HEK293 (cell line): Measurements from ENCODE around the gene FRMD4A.

Experiments
- CTCF ChIA-PET: fragments of 350-600 bp; formaldehyde crosslinking; extraction: SDS; loops from one replicate; lab custom pipeline; 2021; ENCODE audit warnings: antibody characterized with exemption; lab: Yijun Ruan, JAX
- POLR2A ChIA-PET: fragments of 300-600 bp; formaldehyde crosslinking; extraction: SDS; loops from one replicate; lab custom pipeline; 2020; ENCODE audit warnings: antibody characterized with exemption, inconsistent platforms; lab: Yijun Ruan, JAX
- H3K27ac ChIP-seq: fragments of 200-500 bp; sonication (Bioruptor generic); 2 replicates; pipeline ENCODE4 v1.5.1; 2014; ENCODE audit warnings: low read depth, low read length, control low read depth, inconsistent platforms; ENCODE audit errors: extremely low read depth
- H3K36me3 ChIP-seq, 2 experiments: fragments of 200-500 bp in 1 of 2; sonication (Bioruptor generic) in 1 of 2; 1 replicate in 1 of 2; 2 replicates in 1 of 2; pipeline ENCODE4 v1.5.1; 2014 to 2017; ENCODE audit warnings: inconsistent platforms in 2 of 2, low read length in 2 of 2; ENCODE audit not compliant: control insufficient read depth in 2 of 2, insufficient read depth in 1 of 2
- H3K4me1 ChIP-seq: fragments of 200-500 bp; sonication (Bioruptor generic); 2 replicates; pipeline ENCODE4 v1.5.1; 2014; ENCODE audit warnings: mild to moderate bottlenecking, low read length, inconsistent platforms; ENCODE audit not compliant: control insufficient read depth, insufficient read depth
- H3K4me3 ChIP-seq: 2 replicates; pipeline ENCODE4 v1.5.1; 2011; ENCODE audit warnings: low read depth, mild to moderate bottlenecking, control low read depth, low read length, moderate library complexity
- H3K9me3 ChIP-seq: fragments of 200-500 bp; sonication (Bioruptor generic); 2 replicates; pipeline ENCODE4 v1.5.1; 2014; ENCODE audit warnings: low read depth, low read length, inconsistent platforms; ENCODE audit not compliant: control insufficient read depth, insufficient read depth
- ELK4 ChIP-seq: IDR thresholded peaks from 2 replicates; pipeline ENCODE4 v1.6.1; 2011; ENCODE audit warnings: mild to moderate bottlenecking, low read depth, low read length, borderline replicate concordance
- GLIS2 ChIP-seq: fragments of 450-650 bp; formaldehyde crosslinking; IDR thresholded peaks from 2 replicates; pipeline ENCODE4 v1.5.1; 2016; ENCODE audit warnings: missing biosample characterization, missing genetic modification characterization
- PRDM10 ChIP-seq: fragments of 450-650 bp; formaldehyde crosslinking; IDR thresholded peaks from 2 replicates; pipeline ENCODE4 v1.5.1; 2016; ENCODE audit warnings: missing biosample characterization, missing genetic modification characterization
- REPIN1 ChIP-seq: fragments of 450-650 bp; formaldehyde crosslinking; IDR thresholded peaks from 2 replicates; pipeline ENCODE4 v1.5.1; 2017; ENCODE audit warnings: missing biosample characterization, missing genetic modification characterization, low read depth
- SCRT1 ChIP-seq: fragments of 450-650 bp; formaldehyde crosslinking; IDR thresholded peaks from 2 replicates; pipeline ENCODE4 v1.5.1; 2016; ENCODE audit warnings: missing biosample characterization, missing genetic modification characterization, borderline replicate concordance
- SP3 ChIP-seq: fragments of 450-650 bp; formaldehyde crosslinking; IDR thresholded peaks from 2 replicates; pipeline ENCODE4 v1.5.1; 2016; ENCODE audit warnings: missing biosample characterization, missing genetic modification characterization
- ZEB2 ChIP-seq: fragments of 450-650 bp; formaldehyde crosslinking; IDR thresholded peaks from 2 replicates; pipeline ENCODE4 v1.5.1; 2016; ENCODE audit warnings: missing biosample characterization, missing genetic modification characterization
- ZFHX2 ChIP-seq: fragments of 450-650 bp; formaldehyde crosslinking; conservative IDR thresholded peaks from 2 replicates; pipeline ENCODE4 v1.5.1; 2016; ENCODE audit warnings: missing biosample characterization, missing genetic modification characterization
- ZFP41 ChIP-seq: fragments of 450-650 bp; formaldehyde crosslinking; IDR thresholded peaks from 2 replicates; pipeline ENCODE4 v1.5.1; 2016; ENCODE audit warnings: missing biosample characterization, missing genetic modification characterization, borderline replicate concordance
- ZNF16 ChIP-seq: fragments of 450-650 bp; formaldehyde crosslinking; IDR thresholded peaks from 2 replicates; pipeline ENCODE4 v1.5.1; 2016; ENCODE audit warnings: low read depth, missing biosample characterization, missing genetic modification characterization
- ZNF362 ChIP-seq: fragments of 450-650 bp; formaldehyde crosslinking; IDR thresholded peaks from 2 replicates; pipeline ENCODE4 v1.5.1; 2016; ENCODE audit warnings: missing biosample characterization, missing genetic modification characterization
- ZNF394 ChIP-seq: fragments of 450-650 bp; formaldehyde crosslinking; IDR thresholded peaks from 2 replicates; pipeline ENCODE4 v1.5.1; 2016; ENCODE audit warnings: missing biosample characterization, missing genetic modification characterization, mild to moderate bottlenecking, moderate library complexity, borderline replicate concordance
- ZNF488 ChIP-seq: fragments of 450-650 bp; formaldehyde crosslinking; IDR thresholded peaks from 2 replicates; pipeline ENCODE4 v1.5.1; 2016; ENCODE audit warnings: missing biosample characterization, missing genetic modification characterization
- ZNF510 ChIP-seq: fragments of 450-650 bp; formaldehyde crosslinking; IDR thresholded peaks from 2 replicates; pipeline ENCODE4 v1.5.1; 2018; ENCODE audit warnings: mild to moderate bottlenecking, missing genetic modification characterization, missing biosample characterization; ENCODE audit not compliant: insufficient replicate concordance
- ZNF514 ChIP-seq: fragments of 450-650 bp; formaldehyde crosslinking; IDR thresholded peaks from 2 replicates; pipeline ENCODE4 v1.5.1; 2016; ENCODE audit warnings: missing biosample characterization, missing genetic modification characterization
- ZNF548 ChIP-seq: fragments of 450-650 bp; formaldehyde crosslinking; IDR thresholded peaks from 2 replicates; pipeline ENCODE4 v1.5.1; 2016; ENCODE audit warnings: missing biosample characterization, missing genetic modification characterization
- ZNF571 ChIP-seq: fragments of 450-650 bp; formaldehyde crosslinking; IDR thresholded peaks from 2 replicates; pipeline ENCODE4 v1.5.0; 2017; ENCODE audit warnings: missing biosample characterization, missing genetic modification characterization
- ZNF610 ChIP-seq: fragments of 450-650 bp; formaldehyde crosslinking; IDR thresholded peaks from 2 replicates; pipeline ENCODE4 v1.5.1; 2016; ENCODE audit warnings: missing biosample characterization, missing genetic modification characterization, borderline replicate concordance
- ZNF677 ChIP-seq: fragments of 450-650 bp; IDR thresholded peaks from 2 replicates; pipeline ENCODE4 v1.5.0; 2018; ENCODE audit warnings: missing biosample characterization, mild to moderate bottlenecking, missing genetic modification characterization, moderate library complexity
- ZNF791 ChIP-seq: fragments of 450-650 bp; formaldehyde crosslinking; IDR thresholded peaks from 2 replicates; pipeline ENCODE4 v1.5.1; 2016; ENCODE audit warnings: missing biosample characterization, missing genetic modification characterization
- ZSCAN30 ChIP-seq: fragments of 450-650 bp; IDR thresholded peaks from 2 replicates; pipeline ENCODE4 v1.5.1; 2018; ENCODE audit warnings: missing biosample characterization, mild to moderate bottlenecking, missing genetic modification characterization, moderate library complexity
- TF ChIP-seq, protein P1 (sequence below): fragments of 450-650 bp; formaldehyde crosslinking; IDR thresholded peaks from 2 replicates; pipeline ENCODE4 v1.5.1; 2016; ENCODE audit warnings: missing biosample characterization, missing genetic modification characterization, low read depth

The FRMD4A gene

GRCh38 chr10:14356921-14357320 is 26.2 kb upstream of the FRMD4A start (continued):
- TF ChIP-seq ZNF510 (tag by site-specific recombination) (no peak), ZNF791 (tag by site-specific recombination) (no peak), ZFP41 (tag by site-specific recombination) (no peak)

GRCh38 chr10:14355750-14356149 is 25.0 kb upstream of the FRMD4A start:
- H3K9me3 ChIP-seq: no peaks in the 10 kb centered on the region
- POLR2A ChIA-PET: no interaction called here
- no peak overlapping the region for H3K27ac ChIP-seq
- CTCF ChIA-PET: no interaction called here
- H3K4me3 ChIP-seq: no peak overlapping the region
- no peaks in the 10 kb centered on the region for H3K36me3 ChIP-seq
- H3K4me1 ChIP-seq: no peaks in the 10 kb centered on the region
- TF ChIP-seq, protein P1, sequence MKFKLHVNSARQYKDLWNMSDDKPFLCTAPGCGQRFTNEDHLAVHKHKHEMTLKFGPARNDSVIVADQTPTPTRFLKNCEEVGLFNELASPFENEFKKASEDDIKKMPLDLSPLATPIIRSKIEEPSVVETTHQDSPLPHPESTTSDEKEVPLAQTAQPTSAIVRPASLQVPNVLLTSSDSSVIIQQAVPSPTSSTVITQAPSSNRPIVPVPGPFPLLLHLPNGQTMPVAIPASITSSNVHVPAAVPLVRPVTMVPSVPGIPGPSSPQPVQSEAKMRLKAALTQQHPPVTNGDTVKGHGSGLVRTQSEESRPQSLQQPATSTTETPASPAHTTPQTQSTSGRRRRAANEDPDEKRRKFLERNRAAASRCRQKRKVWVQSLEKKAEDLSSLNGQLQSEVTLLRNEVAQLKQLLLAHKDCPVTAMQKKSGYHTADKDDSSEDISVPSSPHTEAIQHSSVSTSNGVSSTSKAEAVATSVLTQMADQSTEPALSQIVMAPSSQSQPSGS (tag by site-specific recombination): no peak
- TF ChIP-seq ZNF571: no peak
- TF ChIP-seq GLIS2 (tag by site-specific recombination): no peak
- TF ChIP-seq ZNF548 (tag by site-specific recombination): no peak
- no peak for TF ChIP-seq ZNF362 (tag by site-specific recombination)
- no peak for TF ChIP-seq ZSCAN30
- no peak for TF ChIP-seq ZNF677 (tag by site-specific recombination)
- TF ChIP-seq SP3 (tag by site-specific recombination): no peak
- no peak for TF ChIP-seq ZNF394 (tag by site-specific recombination)
- no peak for TF ChIP-seq SCRT1

GRCh38 chr10:14353291-14353913 is 22.7 kb upstream of the FRMD4A start:
- Histone ChIP-seq H3K9me3 (no peaks in the 10 kb centered on the region), H3K36me3 (no peaks in the 10 kb centered on the region), H3K4me1 (no peaks in the 10 kb centered on the region), H3K27ac (no peak overlapping the region), H3K4me3 (no peak overlapping the region)
- CTCF ChIA-PET: interaction anchor here (1.3 kb wide), 1 partner anchor 43 kb away, joined by 5 read pairs; no protein-coding TSS in a partner anchor
- no peak for TF ChIP-seq ZNF610 (tag by site-specific recombination)
- TF ChIP-seq ZNF514 (tag by site-specific recombination): no peak
- POLR2A ChIA-PET: no interaction called here

- H3K4me1 ChIP-seq: no peaks in the 10 kb centered on the region
- CTCF ChIA-PET: interaction anchor here (0.9 to 1.8 kb wide), 2 partner anchors 24 to 154 kb away, joined by 3 to 5 read pairs; no protein-coding TSS in a partner anchor
- H3K4me3 ChIP-seq: no peak overlapping the region
- H3K9me3 ChIP-seq: no peaks in the 10 kb centered on the region
- H3K27ac ChIP-seq: no peak overlapping the region
- POLR2A ChIA-PET: no interaction called here
- no peaks in the 10 kb centered on the region for H3K36me3 ChIP-seq
- no peak for TF ChIP-seq ZFHX2 (tag by site-specific recombination)
- no peak for TF ChIP-seq ZEB2 (tag by site-specific recombination)
- no peak for TF ChIP-seq PRDM10 (tag by site-specific recombination)
- no peak for TF ChIP-seq ZNF488
- no peak for TF ChIP-seq SCRT1
- no peak for TF ChIP-seq REPIN1
- no peak for TF ChIP-seq ZNF16 (tag by site-specific recombination)
- no peak for TF ChIP-seq ZNF548 (tag by site-specific recombination)
- no peak for TF ChIP-seq ELK4
Observed at GRCh38 chr10:14350006-14350405, 19.3 kb upstream of the FRMD4A start.
